Neutrophil (primary cell): ENCODE results near the gene AIFM3.
"Not testable (repeated sequence)": the region's sequence is repeated elsewhere in the genome, so short reads cannot be mapped to it uniquely, and the experiment has no call there.

ENCODE experiments used
- H3K27ac ChIP-seq: fragments of 200-600 bp; sonication (generic); 2 replicates; pipeline ENCODE4 v1.5.1; 2016; ENCODE audit warnings: mild to moderate bottlenecking, moderate library complexity
- H3K27me3 ChIP-seq: fragments of 200-600 bp; sonication (generic); 2 replicates; pipeline ENCODE4 v1.6.0; 2016; ENCODE audit warnings: mild to moderate bottlenecking
- H3K36me3 ChIP-seq: fragments of 200-600 bp; sonication (generic); 2 replicates; pipeline ENCODE4 v1.5.1; 2017
- H3K4me1 ChIP-seq, 2 experiments: fragments of 200-600 bp in 1 of 2; sonication (generic) in 1 of 2; 1 replicate in 1 of 2; 2 replicates in 1 of 2; pipeline versions ENCODE4 v1.5.1 to v1.6.1; 2013 to 2016; ENCODE audit warnings: low read depth in 1 of 2, low read length in 1 of 2, mild to moderate bottlenecking in 1 of 2, moderate library complexity in 1 of 2; ENCODE audit not compliant: control insufficient read depth in 1 of 2, insufficient read depth in 1 of 2
- H3K4me3 ChIP-seq, 2 experiments: fragments of 200-600 bp in 1 of 2; sonication (generic) in 1 of 2; 1 replicate in 1 of 2; 2 replicates in 1 of 2; pipeline ENCODE4 v1.5.1; 2013 to 2016; ENCODE audit warnings: low read depth in 1 of 2, low read length in 1 of 2, mild to moderate bottlenecking in 1 of 2, moderate library complexity in 1 of 2
- H3K9me3 ChIP-seq: fragments of 200-600 bp; sonication (generic); 2 replicates; pipeline ENCODE4 v1.5.1; 2016
- CTCF ChIP-seq: fragments of 200-600 bp; sonication (generic); IDR thresholded peaks from 2 replicates; pipeline ENCODE4 v1.5.1; 2016; ENCODE audit warnings: antibody characterized with exemption

The AIFM3 gene

GRCh38 chr22:20926243-20926642, 40.8 kb upstream of the AIFM3 start:
- TF ChIP-seq CTCF: no peak
- Histone ChIP-seq H3K4me1 (peaks cover 8% of the 10 kb centered on the region in 2 experiments), H3K27ac (peak overlapping the region; percentile 58), H3K36me3 (peaks cover 5% of the 10 kb centered on the region), H3K27me3 (no peaks in the 10 kb centered on the region), H3K9me3 (no peaks in the 10 kb centered on the region), H3K4me3 (no peak overlapping the region)

GRCh38 chr22:20927940-20928572, 39.0 kb upstream of the AIFM3 start:
- Histone ChIP-seq H3K4me1 (peaks cover 5 to 6% of the 10 kb centered on the region in 2 experiments), H3K4me3 (no peak overlapping the region)

GRCh38 chr22:20928573-20928967, 38.5 kb upstream of the AIFM3 start:
- Histone ChIP-seq H3K9me3 (no peaks in the 10 kb centered on the region), H3K36me3 (peaks cover 5% of the 10 kb centered on the region), H3K4me3 (no peak overlapping the region), H3K4me1 (peaks cover 5 to 6% of the 10 kb centered on the region in 2 experiments), H3K27me3 (no peaks in the 10 kb centered on the region), H3K27ac (no peak overlapping the region)
- no peak for TF ChIP-seq CTCF

More at GRCh38 chr22:20927940-20928572, 39.0 kb upstream of the AIFM3 start:
- H3K27ac ChIP-seq: no peak overlapping the region
- H3K36me3 ChIP-seq: peaks cover 5% of the 10 kb centered on the region
- no peaks in the 10 kb centered on the region for H3K9me3 ChIP-seq
- no peak for TF ChIP-seq CTCF
- no peaks in the 10 kb centered on the region for H3K27me3 ChIP-seq

- Histone ChIP-seq H3K9me3 (no peaks in the 10 kb centered on the region), H3K4me1 (peaks cover 5 to 6% of the 10 kb centered on the region in 2 experiments), H3K4me3 (no peak overlapping the region), H3K36me3 (peaks cover 15% of the 10 kb centered on the region), H3K27me3 (no peaks in the 10 kb centered on the region), H3K27ac (peak overlapping the region; percentile 41)
- no peak for TF ChIP-seq CTCF
Observed at GRCh38 chr22:20930004-20930403, 37.1 kb upstream of the AIFM3 start.

- Histone ChIP-seq H3K27ac (peak overlapping the region; percentile 33), H3K36me3 (peaks cover 19% of the 10 kb centered on the region)
- H3K9me3 ChIP-seq, H3K4me3 ChIP-seq, H3K4me1 ChIP-seq, H3K27me3 ChIP-seq: not testable (repeated sequence)
Observed at GRCh38 chr22:20930435-20930834, 36.6 kb upstream of the AIFM3 start.

GRCh38 chr22:20931126-20931654, 35.9 kb upstream of the AIFM3 start:
- Histone ChIP-seq H3K27ac (no peak overlapping the region), H3K27me3 (no peaks in the 10 kb centered on the region), H3K36me3 (peaks cover 27% of the 10 kb centered on the region), H3K9me3 (no peaks in the 10 kb centered on the region), H3K4me3 (no peak overlapping the region), H3K4me1 (peaks cover 5 to 6% of the 10 kb centered on the region in 2 experiments)
- TF ChIP-seq CTCF: no peak
